HG02763 (cell line): ENCODE measurements around the gene OSBPL10.
"Not testable (repeated sequence)": the region's sequence is repeated elsewhere in the genome, so short reads cannot be mapped to it uniquely, and the experiment has no call there.

Experiments used
- ATAC-seq: cut with Tn5 transposase; IDR thresholded peaks from one replicate; pipeline ENCODE4 v1.9.1; 2021; ENCODE audit warnings: mild to moderate bottlenecking, moderate library complexity; ENCODE audit not compliant: unreplicated experiment

OSBPL10 gene

DNA sequence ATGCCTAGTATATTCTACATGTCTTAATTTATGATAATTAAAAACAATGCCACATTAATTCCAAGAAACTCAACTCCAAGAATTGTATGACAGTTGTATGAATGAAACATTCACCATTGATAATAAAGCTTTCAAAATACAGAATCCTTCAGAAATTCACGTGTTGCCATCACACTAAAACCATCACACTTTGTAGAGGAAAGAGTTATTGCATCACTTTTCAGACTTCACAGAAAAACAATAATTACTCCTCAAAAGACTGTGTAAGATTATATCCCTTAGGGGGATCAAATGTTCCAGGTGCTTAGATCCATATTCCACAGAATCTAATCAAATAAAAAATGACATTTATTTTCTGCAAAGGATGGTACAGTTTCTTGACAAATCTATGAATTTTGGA lies 85.0 kb downstream of the OSBPL10 start:
- no peak for ATAC-seq

DNA sequence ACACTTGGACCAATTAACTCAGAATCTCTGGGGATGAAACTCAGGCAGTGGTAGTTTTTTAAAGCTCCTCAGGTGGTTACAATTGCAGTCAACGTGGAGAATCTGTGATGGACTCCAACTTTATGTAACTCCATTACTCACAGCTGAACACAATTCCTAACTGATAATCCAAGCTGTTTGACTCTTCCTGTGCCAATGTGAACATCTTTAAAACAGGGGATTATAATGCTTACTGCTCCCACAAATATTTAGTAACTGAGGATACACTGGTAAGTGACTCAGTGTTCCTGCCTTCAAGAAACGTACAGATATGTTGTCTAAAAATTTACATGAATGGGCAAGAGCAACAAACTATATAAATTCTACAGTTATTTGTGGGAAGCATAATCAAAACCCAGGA lies 85.6 kb downstream of the OSBPL10 start:
- ATAC-seq, result no peak

DNA sequence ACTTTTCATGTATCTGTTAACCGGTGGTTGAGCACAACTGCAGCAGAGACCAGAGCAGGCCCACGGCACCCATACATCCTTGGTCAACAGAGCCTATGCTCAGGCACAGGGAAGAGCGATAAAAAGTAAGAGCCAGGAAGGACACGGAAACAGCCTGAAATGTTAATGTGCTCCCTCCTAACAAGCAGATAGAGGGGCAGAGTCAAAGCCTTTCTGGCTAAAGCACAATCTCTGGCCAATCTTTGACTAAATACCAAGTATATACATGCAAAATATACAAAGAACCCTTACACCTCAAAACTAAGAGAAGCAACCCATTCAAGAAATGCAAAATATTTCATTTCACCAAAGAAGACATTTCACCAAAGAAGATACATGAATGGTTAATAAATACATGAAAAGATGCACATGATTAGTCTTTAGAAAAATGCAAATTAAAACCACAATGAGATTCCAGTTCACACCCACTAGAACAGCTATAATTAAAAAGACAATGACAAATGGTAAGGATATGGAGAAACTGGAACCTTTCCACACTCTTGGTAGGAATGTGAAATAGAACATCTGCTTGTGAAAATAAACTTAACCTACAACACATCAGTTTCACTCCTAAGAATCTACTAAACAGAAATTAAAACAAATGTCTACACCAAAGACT lies 88.0 kb downstream of the OSBPL10 start:
- ATAC-seq, result no peak

DNA sequence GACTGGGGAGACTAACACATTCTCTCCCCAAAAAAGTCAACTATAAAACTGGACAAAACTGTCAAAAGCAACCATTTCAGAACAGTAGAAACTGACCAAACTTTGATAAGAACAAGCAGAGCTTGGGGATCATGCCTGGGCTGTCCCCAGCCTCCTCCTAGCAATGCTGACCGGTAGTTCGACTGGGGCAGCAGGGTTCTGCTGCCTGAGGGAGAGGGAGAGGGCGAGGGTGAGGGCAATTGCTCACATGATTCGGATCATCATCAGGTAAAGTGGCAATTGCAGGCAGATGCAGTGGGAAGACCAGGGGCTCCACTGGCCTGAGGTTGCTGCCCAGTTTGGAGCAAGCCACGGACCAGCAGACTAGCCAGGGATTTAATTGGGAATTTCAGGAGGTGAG lies 88.6 kb downstream of the OSBPL10 start:
- no peak for ATAC-seq

DNA sequence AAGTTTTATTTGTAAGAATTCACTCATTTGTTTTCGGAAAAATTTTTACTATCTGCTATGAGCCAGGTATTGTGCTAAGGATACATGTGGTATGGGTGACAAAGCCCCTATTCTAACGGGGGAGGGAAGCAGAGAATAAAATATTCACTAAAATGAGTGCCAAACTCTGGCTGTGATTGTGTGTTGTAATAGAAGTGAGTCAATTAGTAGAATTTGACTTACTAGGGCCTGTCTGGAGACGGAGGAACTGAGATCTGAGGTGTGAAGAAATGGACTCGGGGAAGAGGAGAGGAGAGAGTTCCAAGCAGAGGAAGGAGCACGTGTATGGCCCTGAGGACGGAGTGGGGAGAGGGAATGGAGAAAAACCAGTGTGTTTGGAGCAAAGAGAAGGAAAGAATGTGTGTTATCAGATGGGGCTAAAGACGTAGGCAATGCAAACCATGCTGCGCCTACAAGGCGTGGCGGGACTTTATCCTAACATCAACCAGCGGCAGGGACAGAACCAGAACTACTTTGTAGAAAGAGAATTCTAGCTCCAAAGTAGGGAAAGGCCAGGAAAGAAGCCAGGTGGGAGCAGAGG lies 89.1 kb downstream of the OSBPL10 start:
- ATAC-seq, result no peak

DNA sequence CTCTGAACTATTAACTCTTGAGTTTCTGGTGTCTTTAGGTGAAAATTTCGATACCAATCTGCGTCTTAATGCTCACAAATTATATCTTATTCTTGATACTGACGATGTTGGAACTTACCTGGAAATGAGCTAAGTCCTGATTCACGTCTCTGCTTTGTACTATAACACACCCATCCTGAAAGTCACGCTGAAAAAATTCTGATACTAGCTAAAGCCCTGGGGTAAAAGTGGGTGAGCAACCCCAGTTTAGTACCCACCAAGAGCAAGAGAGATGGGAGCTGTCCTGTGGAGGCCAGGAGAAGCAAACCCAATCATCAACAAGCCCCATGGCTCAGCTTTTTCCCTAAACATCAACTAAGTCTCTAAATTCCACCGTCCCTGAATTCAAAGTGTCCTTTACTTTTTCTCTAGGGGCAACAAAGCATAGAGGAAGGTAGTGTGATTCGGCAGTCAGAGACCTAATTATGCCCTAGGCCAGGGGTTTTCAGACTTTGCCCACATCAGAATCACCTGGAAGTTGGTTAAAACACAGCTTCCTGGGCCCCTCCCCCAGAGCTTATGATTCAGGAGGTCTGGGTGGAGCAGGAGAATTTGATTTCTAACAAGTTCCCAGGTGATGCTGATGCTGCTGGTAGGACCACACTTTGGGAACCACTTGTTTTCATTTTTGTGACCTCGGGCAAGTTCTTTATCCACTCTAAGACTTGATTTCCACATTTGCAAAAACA lies 90.2 kb downstream of the OSBPL10 start:
- no peak for ATAC-seq

DNA sequence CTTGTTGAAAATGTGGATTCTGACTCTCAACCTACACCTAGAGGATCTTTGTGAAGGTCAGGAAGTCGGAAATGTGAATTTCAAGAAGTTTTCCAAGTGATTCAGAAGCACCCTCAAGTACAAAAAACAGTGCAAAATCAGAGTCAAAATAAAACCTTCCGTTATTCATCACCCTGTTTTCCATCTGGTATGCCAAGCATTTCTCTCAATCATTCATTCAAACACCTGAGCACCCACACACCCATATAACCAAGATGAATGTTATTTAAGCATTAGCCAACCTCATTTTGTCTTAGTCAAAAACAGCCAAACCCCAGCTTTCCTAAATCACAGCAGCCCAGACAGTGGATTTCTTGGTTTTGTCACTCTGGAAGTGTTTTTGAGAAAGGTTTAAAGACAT lies 91.1 kb downstream of the OSBPL10 start:
- ATAC-seq, result no peak

DNA sequence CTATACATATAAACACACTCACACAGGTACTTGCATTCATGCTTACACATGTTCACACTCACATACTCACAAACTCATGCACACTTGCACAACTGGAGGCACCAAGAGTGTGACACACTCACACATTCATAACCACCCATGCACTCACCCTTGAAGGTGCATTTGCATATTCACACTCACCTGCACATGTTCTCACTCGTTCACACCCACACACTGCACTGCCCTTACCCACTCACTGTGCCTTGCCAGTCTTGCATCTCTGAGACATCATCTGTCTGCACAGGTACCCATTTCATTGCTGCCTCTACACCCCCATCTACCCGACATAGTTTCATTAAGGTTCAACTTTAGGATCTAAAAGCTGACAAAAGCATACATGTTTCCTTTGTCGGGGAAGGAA lies 95.8 kb downstream of the OSBPL10 start:
- ATAC-seq, result no peak

DNA sequence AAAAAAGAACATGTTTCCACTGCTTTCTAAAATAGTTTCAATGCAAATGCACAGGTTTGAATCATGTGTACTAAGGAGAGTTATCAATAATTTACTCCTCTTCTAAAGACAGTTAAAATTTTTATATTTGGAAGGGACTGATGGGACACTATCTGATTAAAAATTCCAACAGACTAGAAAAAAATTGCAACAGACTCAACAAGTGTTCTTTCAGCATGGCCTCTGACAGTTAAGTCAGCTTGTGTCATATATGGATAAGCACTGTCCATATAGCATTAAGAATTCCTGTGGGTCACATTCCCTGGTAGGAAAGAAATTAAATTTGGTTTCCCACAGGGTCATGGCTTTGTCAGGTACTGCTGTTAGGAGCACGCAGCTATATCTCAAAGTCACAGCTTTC lies 96.8 kb downstream of the OSBPL10 start:
- no peak for ATAC-seq

DNA sequence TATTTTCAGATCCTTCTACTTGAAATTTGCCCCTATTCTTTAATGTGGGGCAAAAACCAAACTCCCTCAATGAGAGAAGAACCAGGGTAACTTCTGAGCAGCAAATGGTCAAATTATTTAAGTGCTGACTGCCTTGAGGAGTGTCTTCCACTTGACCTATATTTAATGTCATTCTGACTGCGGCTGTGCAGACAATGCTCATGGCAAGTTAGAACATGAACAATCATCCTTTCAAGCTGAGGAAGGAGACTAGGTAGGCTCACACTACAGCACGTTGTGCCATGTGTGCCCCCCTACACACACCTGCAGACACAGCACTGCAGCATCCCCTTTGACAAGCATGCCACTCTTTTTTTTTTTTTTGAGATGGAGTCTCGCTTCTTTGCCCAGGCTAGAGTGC lies 98.2 kb downstream of the OSBPL10 start:
- no peak for ATAC-seq

DNA sequence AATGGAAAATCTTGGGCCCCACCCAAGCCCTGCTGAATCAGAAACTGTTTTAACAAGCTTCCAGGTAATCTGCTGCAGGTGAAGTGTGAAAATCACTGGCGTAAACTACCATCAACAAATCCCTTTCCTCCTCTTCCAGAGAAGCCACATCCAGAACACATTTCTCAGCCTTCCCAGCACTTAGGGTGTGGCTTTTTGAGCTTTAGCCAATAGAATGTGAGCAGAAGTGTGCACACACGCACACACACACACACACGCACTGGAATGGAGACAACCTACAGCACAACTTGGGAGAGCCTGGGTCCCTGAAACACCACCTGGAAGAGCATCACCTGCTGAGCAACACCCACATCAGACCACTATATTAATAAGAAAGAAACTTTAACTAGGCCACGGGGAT lies 98.6 kb downstream of the OSBPL10 start:
- ATAC-seq, result no peak

DNA sequence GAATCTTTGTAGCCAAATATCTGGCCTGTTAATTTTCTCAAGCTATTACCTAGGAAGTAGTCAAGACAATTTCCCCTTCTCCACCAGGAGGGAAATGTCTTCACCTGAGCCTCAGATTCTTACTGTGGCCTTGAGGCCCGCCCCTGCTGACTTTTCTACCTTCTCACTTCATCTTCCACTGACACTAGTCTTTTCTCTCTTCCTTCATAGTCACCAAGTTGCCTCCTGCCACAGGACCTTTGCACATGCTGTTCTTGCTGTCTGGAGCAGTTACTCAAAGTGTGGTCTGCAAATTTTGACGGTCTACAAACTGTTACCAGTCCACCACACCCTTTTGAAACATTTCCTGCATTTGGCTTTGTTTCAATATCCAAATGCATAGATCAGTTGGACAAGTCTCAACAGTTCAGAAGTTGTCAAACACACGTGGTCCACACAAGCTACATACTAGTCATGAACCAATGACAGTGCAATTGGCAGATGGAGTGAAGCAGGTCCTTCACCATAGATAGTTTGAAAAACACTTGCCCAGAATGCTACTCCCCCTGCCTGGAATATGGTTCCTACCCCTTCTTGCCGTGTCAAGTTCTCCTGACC lies 100.5 kb downstream of the OSBPL10 start:
- ATAC-seq, result no peak

DNA sequence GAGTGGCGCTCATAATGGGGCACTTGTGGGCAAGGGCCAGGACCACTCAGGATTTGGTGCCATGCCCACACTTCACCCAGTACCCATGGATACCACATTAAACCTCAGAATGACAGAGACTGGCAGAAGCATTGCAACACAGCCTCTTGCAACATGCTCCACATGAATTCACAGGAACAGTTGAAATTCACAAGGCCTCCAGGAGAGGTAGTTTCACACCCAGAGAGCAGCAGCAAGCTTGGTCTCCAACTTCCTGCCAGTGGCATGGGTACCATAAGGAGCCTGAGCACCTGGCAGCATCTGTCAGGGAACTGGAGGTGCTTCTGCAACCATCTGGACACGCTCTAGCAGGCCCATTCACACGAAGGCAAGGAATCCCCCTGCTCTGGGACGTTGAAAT lies 101.0 kb downstream of the OSBPL10 start:
- ATAC-seq, result no peak

DNA sequence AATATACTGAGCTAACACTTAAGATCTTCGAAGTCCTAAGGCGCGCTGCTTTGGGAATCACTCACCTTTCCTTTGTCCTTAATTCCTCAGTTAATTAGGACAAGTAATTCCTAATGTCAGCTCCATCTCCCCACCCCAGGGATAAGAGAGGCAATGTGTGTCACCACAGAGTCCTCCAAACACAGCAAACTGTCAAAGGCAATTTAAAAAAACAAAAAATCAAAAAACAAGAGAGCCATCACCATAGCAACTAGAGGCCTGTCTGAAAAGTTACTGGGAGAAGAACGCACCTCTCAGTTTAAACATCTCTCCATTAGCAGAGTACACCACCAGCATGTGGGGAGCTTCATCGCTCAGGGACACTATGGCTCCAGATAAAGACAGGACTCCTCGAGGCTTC lies 101.7 kb downstream of the OSBPL10 start:
- ATAC-seq, result no peak

DNA sequence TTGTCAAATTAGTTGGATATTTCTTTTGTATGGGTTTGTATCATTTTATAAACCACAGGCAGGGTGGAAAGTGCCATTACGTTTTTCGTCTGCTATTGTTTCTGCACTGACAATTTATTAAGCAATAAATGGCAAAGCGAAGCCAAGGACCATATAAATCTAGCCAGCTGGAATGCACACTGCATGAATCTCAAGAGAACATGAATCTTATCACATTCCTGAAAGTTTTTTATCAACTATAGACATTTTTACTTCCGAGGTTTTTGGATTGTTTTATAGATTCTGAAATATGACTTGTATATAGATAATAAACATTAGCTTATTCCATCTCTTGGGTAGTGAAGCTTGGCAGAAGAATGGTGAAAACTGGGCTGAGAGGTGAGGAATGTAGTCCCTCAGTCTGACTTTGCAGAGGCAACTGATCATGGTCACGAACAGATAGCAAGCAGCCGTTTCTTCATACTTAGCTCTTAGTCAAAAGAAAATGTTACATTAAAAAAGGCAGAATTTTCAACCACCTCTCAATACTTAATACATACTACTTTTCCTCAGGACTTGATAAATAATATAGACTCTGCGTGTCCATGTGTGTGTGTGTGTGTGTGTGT lies 102.7 kb downstream of the OSBPL10 start:
- no peak for ATAC-seq

DNA sequence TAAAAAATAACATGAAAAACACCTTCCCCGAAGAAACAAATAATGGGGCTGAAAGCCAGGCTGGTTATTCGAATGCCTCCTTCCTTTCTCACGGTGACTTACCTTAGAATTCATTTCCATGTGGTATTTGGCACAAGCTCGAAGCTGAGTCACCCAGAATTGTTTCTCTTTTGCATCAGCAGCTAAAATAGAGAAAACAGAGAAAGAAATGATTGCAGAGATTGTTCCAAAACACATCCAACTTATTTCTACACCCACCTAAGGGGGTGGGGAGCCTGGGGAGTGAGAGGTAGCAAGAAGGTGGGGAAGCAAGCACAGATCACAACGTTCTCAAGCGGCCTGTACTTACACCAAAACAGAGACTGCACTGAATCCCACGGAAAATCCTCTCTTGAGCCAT lies 104.7 kb downstream of the OSBPL10 start:
- no peak for ATAC-seq

DNA sequence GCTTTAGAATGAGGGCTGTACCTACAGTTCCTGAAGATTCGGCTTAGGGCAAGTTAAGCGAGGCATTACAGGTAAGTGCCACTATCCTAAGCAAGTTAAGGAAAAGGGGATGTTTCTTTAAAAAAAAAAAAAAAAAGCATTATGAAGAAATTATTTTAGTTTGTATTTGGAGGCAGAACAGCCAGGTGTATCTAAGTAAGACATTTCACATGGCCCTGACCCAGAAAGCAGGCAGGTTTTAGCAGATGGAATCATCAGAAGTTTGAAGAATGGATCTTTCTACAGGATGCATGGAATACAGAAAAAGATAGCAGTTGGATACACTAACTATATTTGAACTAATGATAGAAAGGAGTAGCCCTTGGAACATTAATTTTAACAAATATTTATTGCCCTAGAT lies 105.6 kb downstream of the OSBPL10 start:
- no peak for ATAC-seq

DNA sequence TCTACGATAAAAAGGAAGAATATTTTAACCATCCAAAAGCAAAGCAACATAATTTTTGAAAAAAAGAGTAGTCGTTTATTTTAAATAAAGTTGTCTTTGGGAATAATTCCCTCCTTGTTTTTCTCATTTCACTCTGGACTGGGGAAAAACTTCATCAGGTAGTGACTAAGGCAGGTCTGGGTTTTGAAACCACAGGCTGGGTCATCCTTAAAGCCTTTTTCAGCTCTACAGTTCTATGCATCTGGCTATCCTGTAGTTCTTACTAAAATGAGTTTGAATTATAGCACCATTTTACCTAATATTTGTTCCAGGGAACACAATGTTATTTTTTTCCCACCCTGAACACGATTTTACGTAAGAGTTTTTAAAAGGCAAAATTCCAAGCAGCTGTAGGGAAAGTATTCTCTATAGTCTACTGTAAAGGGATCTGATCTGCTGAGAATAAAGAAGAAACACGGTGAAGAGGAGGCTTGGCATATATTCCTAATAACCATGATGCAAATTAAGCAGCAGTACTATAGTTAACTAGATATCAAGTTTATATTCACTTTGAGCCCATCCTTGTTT lies 107.7 kb downstream of the OSBPL10 start:
- ATAC-seq, result no peak

DNA sequence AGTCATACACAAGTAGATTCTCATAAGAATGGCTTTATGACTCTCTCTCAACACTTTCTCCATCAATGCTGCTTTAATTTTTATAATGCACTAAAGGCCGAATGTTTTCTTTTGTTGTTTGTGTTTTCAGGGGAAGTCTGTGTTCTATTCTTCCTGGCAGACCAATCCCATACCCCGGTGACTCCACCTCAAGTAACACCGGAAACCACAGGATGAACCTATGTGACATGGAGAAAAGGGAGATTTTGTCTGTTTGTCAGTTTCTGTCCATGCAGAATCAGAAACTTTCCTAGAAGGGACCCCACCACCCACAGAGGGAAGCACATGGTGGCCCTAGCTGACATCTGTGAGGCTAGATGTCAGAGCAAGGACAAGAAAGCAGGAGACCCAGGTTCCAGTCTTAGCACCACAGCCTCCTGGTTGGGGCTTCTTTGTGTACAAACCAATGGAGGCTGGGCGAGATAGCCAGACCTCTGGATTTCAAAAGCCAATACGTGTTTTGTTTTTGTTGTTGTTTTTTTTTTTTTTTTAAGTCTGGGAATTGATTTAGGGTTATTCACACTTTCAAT lies 109.0 kb downstream of the OSBPL10 start:
- ATAC-seq, result no peak

DNA sequence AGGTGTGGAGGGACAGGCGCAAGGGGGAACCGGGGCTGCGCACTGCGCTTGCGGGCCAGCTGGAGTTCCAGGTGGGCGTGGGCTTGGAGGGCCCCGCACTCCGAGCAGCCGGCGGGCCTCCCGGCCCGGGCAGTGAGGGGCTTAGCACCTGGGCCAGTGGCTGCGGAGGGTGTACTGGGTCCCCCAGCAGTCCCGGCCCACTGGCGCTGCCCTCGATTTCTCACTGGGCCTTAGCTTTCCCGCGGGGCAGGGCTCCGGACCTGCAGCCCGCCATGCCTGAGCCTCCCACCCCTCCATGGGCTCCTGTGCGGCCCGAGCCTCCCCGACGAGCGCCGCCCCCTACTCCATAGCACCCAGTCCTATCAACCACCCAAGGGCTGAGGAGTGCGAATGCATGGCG lies 111.0 kb downstream of the OSBPL10 start:
- ATAC-seq, result not testable (repeated sequence)

DNA sequence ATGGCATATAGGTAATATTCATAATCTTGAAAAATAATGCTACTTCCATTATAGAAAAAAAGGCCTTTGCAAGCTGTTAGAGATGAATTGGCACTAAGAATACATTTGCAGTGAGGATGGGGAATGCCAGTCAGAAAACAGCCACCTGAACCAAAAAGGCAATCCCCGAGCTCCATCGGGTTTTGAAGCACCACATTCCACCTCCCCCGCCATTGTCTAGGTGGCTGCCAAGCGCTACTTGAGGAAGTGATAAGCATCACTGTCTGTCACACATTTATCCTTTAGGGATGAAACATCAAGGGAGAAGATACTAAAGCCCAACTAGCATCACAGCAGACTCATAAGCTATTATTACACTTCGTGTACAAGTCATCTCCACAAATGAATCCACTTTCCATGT lies 112.8 kb downstream of the OSBPL10 start:
- ATAC-seq, result no peak
